HS-5 (cell line): ENCODE measurements around the gene TEX14.
"Not testable (repeated sequence)": the region's sequence is repeated elsewhere in the genome, so short reads cannot be mapped to it uniquely, and the experiment has no call there.

Experiments
- DNase-seq: peaks from one replicate; pipeline ENCODE4 v3.0.0-alpha.2; 2012; ENCODE audit warnings: low read depth

The TEX14 gene

GRCh38 chr17:58557981-58558380, 133.9 kb downstream of the TEX14 start:
- no peak for DNase-seq

- no peak for DNase-seq
Measured at GRCh38 chr17:58556833-58557250, 135.0 kb downstream of the TEX14 start.

- not testable (repeated sequence) for DNase-seq
Measured at GRCh38 chr17:58555109-58555508, 136.7 kb downstream of the TEX14 start.

GRCh38 chr17:58541249-58541648, 150.6 kb downstream of the TEX14 start:
- DNase-seq: no peak

- DNase-seq: no peak
Measured at GRCh38 chr17:58539698-58540097, 152.1 kb downstream of the TEX14 start.

- no peak for DNase-seq
Measured at GRCh38 chr17:58538811-58539409, 152.9 kb downstream of the TEX14 start.

GRCh38 chr17:58537266-58537665, 154.6 kb downstream of the TEX14 start:
- no peak for DNase-seq

- DNase-seq: no peak
Measured at GRCh38 chr17:58536542-58536941, 155.3 kb downstream of the TEX14 start.

GRCh38 chr17:58535431-58535830, 156.4 kb downstream of the TEX14 start:
- DNase-seq: no peak

- DNase-seq: peak; percentile 69
Measured at GRCh38 chr17:58534901-58535421, 156.9 kb downstream of the TEX14 start.

GRCh38 chr17:58534331-58534730, 157.5 kb downstream of the TEX14 start:
- DNase-seq: no peak

GRCh38 chr17:58533616-58534188, 158.1 kb downstream of the TEX14 start:
- DNase-seq: no peak

GRCh38 chr17:58532555-58532951, 159.3 kb downstream of the TEX14 start:
- no peak for DNase-seq

- DNase-seq: no peak
Measured at GRCh38 chr17:58531661-58532554, 159.9 kb downstream of the TEX14 start.

GRCh38 chr17:58531122-58531521, 160.7 kb downstream of the TEX14 start:
- DNase-seq: no peak

GRCh38 chr17:58530655-58531054, 161.2 kb downstream of the TEX14 start:
- DNase-seq: no peak

- DNase-seq: no peak
Measured at GRCh38 chr17:58529275-58529674, 162.6 kb downstream of the TEX14 start.

GRCh38 chr17:58528443-58528842, 163.4 kb downstream of the TEX14 start:
- DNase-seq: no peak

GRCh38 chr17:58527949-58528348, 163.9 kb downstream of the TEX14 start:
- DNase-seq: no peak

- no peak for DNase-seq
Measured at GRCh38 chr17:58527306-58527705, 164.5 kb downstream of the TEX14 start.

GRCh38 chr17:58525239-58525638, 166.6 kb downstream of the TEX14 start:
- DNase-seq: peak; percentile 60

- DNase-seq: no peak
Measured at GRCh38 chr17:58521680-58522079, 170.2 kb downstream of the TEX14 start.
